Activated B cell treated with CpG ODN at 0.5 μM for 24 hours (primary cell): Measurements from ENCODE around the gene ATN1. TPM values are rescaled to one million over a fixed set of nuclear protein-coding genes. Genes with fewer than 3 reads are reported as not detected.

ENCODE experiments used
- ATAC-seq: fragments of 200-7000 bp; cut with Tn5 transposase; one replicate; pipeline ENCODE4 v1.10.0; 2021; ENCODE audit warnings: low read depth, mild to moderate bottlenecking, moderate library complexity
- CTCF ChIA-PET: fragments of 350-600 bp; sonication (Branson Sonifier 250); formaldehyde crosslinking; loops from one replicate; lab custom pipeline; 2021; ENCODE audit warnings: antibody characterized with exemption; lab: Charles Lee
- POLR2A ChIA-PET: fragments of 350-600 bp; sonication (Branson Sonifier 250); formaldehyde crosslinking; loops from one replicate; lab custom pipeline; 2021; ENCODE audit warnings: antibody characterized with exemption; lab: Charles Lee
- DNase-seq: peaks from one replicate; pipeline ENCODE4 v3.0.0; 2022
- H3K27ac Mint-ChIP-seq: one replicate; pipeline ENCODE4 v1.8.0; 2020; ENCODE audit warnings: mixed read lengths
- H3K27me3 Mint-ChIP-seq: one replicate; pipeline ENCODE4 v1.8.0; 2021; ENCODE audit warnings: mixed read lengths
- H3K36me3 Mint-ChIP-seq: one replicate; pipeline ENCODE4 v1.8.0; 2021; ENCODE audit warnings: low read depth, mixed read lengths
- H3K4me1 Mint-ChIP-seq: one replicate; pipeline ENCODE4 v1.8.0; 2021; ENCODE audit warnings: mixed read lengths
- H3K4me3 Mint-ChIP-seq: one replicate; pipeline ENCODE4 v1.8.0; 2020; ENCODE audit warnings: mild to moderate bottlenecking, mixed read lengths
- H3K9me3 Mint-ChIP-seq: one replicate; pipeline ENCODE4 v1.8.0; 2020; ENCODE audit warnings: mixed read lengths
- intact Hi-C: fragments of 100-400 bp; cut with micrococcal nuclease; formaldehyde crosslinking; loops from one replicate; pipeline ENCODE4 v1.15.1; 2024
- total RNA-seq: library from RNA; stranded (reverse); gene quantifications from 2 replicates; pipeline ENCODE4 v1.2.3, GENCODE V29; 2022
- TF ChIP-seq, protein P1 (sequence below): fragments of 200-600 bp; IDR thresholded peaks from one replicate; pipeline ENCODE4 v1.8.0; 2022; ENCODE audit warnings: antibody characterized with exemption, mild to moderate bottlenecking

ATN1 gene
- total RNA-seq, 1 donor from 2014 or later, result 50.9 TPM

DNA sequence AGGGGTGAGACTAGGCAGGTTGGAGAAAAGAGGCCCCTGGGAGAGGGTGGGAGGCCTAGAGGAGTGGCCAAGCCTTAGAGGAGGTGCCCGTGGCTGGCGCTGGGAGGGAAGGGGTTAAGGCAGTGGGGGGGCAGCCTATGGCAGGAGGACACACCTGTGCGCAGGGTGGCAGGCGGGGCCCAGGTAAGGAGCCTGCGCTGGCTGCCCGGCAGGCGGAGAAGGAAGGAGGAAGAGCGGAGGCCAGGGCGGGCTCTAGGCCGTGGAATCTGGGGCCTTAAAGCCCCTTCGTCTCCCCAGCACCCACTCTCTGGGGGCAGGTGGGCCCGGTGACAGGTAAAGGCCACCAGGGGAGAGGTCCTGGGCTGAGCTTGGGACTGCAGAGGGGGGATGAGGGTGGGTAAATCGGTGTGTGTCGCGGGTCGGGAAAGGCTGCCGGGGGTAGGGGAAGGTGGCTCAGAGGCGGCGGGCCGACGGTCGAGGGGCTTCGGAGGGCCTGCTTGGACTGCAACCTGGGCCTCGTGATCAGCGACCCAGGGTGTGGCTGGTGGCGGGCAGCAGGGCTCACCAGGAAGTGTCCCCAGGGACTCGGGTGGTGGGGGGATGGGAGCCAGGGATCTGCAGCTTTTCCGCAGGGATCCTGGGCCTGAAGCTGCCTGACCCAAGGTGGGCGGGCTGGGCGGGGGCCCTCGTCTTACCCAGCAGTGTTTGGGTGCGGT is 35.4 kb downstream of the ATN1 start:
- CTCF ChIA-PET, result interaction anchor here (1.8 to 13.0 kb wide), 6 partner anchors 8 to 94 kb away, joined by 11 to 571 read pairs (median 18); partner anchors contain the start of genes C12orf57, PTPN6, RNU7-1 and SPSB2
- H3K9me3 Mint-ChIP-seq, result no peaks in the 10 kb centered on the region

DNA sequence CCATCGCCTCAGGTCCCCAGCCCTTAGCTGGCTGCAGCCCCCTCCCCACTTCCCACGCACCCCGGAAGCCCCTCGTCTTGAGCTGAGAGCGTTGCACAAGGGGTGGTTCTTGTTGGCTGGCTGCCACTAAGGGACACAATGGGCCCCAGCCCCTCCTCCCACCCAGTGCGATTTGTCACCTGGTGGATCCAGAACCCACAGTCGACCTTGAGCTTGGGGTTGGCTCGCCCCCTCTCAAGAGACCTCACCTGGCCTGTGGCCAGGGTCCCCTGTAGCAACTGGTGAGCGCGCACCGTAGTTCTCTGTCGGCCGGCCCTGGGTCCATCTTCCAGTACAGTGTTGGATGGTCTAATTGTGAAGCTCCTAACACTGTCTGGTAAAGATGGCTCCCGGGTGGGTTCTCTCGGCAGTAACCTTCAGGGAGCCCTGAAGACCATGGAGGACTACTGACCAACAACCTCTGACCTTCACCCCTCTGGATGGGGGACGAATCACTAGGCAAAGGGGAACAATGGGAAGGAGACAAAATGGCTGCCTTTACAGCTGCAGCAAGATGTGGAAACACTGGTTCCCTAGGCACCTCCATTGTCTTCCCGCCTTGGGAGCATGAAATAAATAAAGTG is 36.1 kb downstream of the ATN1 start:
- Mint-ChIP-seq H3K27ac (peak overlapping the region; percentile 86), H3K27me3 (no peaks in the 10 kb centered on the region), H3K4me1 (peaks cover 70% of the 10 kb centered on the region), H3K4me3 (no peak overlapping the region), H3K36me3 (peaks cover 61% of the 10 kb centered on the region), H3K9me3 (no peaks in the 10 kb centered on the region)
- ChIA-PET CTCF (interaction anchor here (1.0 to 13.0 kb wide), 8 partner anchors 9 to 149 kb away, joined by 4 to 571 read pairs (median 14); partner anchors contain the start of genes C12orf57, PTPN6 and RNU7-1), POLR2A (interaction anchor here (0.8 to 17.0 kb wide), 7 partner anchors 8 to 112 kb away, joined by 3 to 1516 read pairs (median 6); partner anchors contain the start of genes C12orf57, LPCAT3, PTPN6 and RNU7-1)
- TF ChIP-seq, protein P1, sequence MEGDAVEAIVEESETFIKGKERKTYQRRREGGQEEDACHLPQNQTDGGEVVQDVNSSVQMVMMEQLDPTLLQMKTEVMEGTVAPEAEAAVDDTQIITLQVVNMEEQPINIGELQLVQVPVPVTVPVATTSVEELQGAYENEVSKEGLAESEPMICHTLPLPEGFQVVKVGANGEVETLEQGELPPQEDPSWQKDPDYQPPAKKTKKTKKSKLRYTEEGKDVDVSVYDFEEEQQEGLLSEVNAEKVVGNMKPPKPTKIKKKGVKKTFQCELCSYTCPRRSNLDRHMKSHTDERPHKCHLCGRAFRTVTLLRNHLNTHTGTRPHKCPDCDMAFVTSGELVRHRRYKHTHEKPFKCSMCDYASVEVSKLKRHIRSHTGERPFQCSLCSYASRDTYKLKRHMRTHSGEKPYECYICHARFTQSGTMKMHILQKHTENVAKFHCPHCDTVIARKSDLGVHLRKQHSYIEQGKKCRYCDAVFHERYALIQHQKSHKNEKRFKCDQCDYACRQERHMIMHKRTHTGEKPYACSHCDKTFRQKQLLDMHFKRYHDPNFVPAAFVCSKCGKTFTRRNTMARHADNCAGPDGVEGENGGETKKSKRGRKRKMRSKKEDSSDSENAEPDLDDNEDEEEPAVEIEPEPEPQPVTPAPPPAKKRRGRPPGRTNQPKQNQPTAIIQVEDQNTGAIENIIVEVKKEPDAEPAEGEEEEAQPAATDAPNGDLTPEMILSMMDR, result no peak
- intact Hi-C loops, result no loop called here
- DNase-seq (no peak), ATAC-seq (no peak)

More for the DNA sequence above, 35.4 kb downstream of the ATN1 start:
- intact Hi-C loops, result no loop called here
- peaks cover 71% of the 10 kb centered on the region for H3K4me1 Mint-ChIP-seq
- TF ChIP-seq, protein P1, result no peak
- peaks cover 60% of the 10 kb centered on the region for H3K36me3 Mint-ChIP-seq
- H3K27ac Mint-ChIP-seq, result peak overlapping the region; percentile 98
- peak overlapping the region; percentile 19 for H3K4me3 Mint-ChIP-seq
- no peak for DNase-seq
- POLR2A ChIA-PET, result interaction anchor here (0.6 to 17.0 kb wide), 5 partner anchors 7 to 355 kb away, joined by 3 to 1516 read pairs (median 9); partner anchors contain the start of genes C12orf57, LPCAT3, PTPN6 and RNU7-1
- H3K27me3 Mint-ChIP-seq, result no peaks in the 10 kb centered on the region
- ATAC-seq, result no peak

DNA sequence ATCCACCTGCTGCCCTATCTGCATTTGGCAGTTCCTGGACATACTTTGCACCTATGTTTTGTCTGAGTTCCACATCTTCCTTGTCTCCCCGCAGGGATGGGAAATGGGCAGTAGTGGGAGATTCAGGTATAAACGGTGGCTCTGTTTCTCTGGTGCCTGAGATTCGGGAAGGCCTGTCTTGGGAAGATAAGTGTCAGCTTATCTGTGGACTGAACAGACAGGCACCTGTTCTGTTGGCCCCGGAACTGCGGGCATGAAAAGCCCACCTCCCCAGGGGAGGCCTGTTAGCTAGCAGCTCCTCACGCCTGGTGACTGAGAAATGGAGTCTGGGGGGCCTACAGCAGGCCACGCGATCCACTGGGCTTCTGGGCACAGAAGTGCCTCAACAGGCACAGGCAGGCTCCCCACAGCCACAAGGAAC is 36.9 kb downstream of the ATN1 start:
- Mint-ChIP-seq H3K4me3 (no peak overlapping the region), H3K9me3 (no peaks in the 10 kb centered on the region), H3K4me1 (peaks cover 70% of the 10 kb centered on the region), H3K36me3 (peaks cover 60% of the 10 kb centered on the region), H3K27ac (peak overlapping the region; percentile 86), H3K27me3 (no peaks in the 10 kb centered on the region)
- ChIA-PET CTCF (interaction anchor here (0.7 to 13.0 kb wide), 12 partner anchors 9 to 192 kb away, joined by 3 to 571 read pairs (median 6); partner anchors contain the start of genes C12orf57, LPCAT3, PTPN6 and RNU7-1), POLR2A (interaction anchor here (0.8 to 17.0 kb wide), 10 partner anchors 9 to 112 kb away, joined by 3 to 1516 read pairs (median 4); partner anchors contain the start of genes C12orf57, LPCAT3, PTPN6 and RNU7-1)
- DNase-seq (no peak), ATAC-seq (no peak)
- TF ChIP-seq, protein P1, result no peak
- intact Hi-C loops, result loop anchor here (1.0 kb wide), 4 partner anchors 20 to 128 kb away; partner anchors contain the start of genes C12orf57 and C1R

DNA sequence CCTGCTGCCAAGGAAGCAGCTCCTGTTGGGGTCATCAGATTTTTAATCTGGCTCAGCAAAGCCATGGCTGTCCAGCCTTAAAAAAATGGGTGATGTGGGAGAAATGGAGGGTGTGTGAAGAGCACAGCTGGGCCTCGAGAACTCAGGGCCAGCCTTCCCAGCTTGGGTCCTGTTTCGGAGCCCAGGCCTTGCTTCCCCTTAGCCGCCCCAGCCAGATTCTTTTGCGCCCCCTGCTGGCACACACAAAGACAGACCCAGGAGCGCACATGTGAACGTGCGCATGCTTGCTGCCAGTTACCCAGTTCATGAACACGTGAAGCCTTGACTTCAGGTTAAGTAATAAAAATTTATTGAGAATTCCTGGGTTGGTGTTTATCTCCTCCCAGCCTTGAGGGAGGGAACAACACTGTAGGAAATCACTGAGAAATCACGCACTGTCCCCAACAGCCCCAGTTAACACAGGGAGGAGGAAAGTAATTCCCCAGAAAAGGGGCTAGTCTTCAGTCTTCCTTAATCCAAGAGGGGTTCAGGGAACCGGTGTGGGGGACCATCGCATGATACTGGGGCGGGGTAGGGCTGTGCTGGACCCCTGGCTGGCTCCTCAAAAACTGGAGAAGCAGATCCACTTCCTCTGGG is 37.4 kb downstream of the ATN1 start:
- Mint-ChIP-seq H3K4me3 (peak overlapping the region; percentile 11), H3K27ac (peak overlapping the region; percentile 86), H3K9me3 (no peaks in the 10 kb centered on the region), H3K4me1 (peaks cover 69% of the 10 kb centered on the region), H3K27me3 (no peaks in the 10 kb centered on the region), H3K36me3 (peaks cover 58% of the 10 kb centered on the region)
- ChIA-PET POLR2A (interaction anchor here (0.5 to 17.0 kb wide), 11 partner anchors 9 to 317 kb away, joined by 3 to 1516 read pairs (median 3); partner anchors contain the start of genes C12orf57, LPCAT3, PTPN6 and RNU7-1), CTCF (interaction anchor here (0.7 to 13.0 kb wide), 13 partner anchors 10 to 191 kb away, joined by 3 to 571 read pairs (median 6); partner anchors contain the start of genes C12orf57, LPCAT3, PTPN6 and RNU7-1)
- DNase-seq, result peak; percentile 76
- ATAC-seq, result peak; percentile 64
- intact Hi-C loops, result loop anchor here (1.0 kb wide), 4 partner anchors 21 to 127 kb away; partner anchors contain the start of genes C12orf57 and C1R
- TF ChIP-seq, protein P1, result no peak
